ENCODE data around the gene PDZD7.

PDZD7 gene

GRCh38 chr10:100987685-100988049, 43.3 kb downstream of the PDZD7 start:
- no peak for DNase-seq (ENCODE audit: low read depth)
- TF ChIP-seq CTCF (conservative IDR thresholded peaks at IDR 0.05; ENCODE audit: low read depth, low read length), result no peak
- H3K4me3 ChIP-seq (ENCODE audit: low read length), result peak overlapping the region; percentile 93

- TF ChIP-seq CTCF (conservative IDR thresholded peaks at IDR 0.05; ENCODE audit: low read depth, low read length), result no peak
- peak within 1 kb of the TSS; percentile 93 for H3K4me3 ChIP-seq (ENCODE audit: low read length)
- peak; percentile 36 for DNase-seq (ENCODE audit: low read depth)
Observed at GRCh38 chr10:100986952-100987684, 43.8 kb downstream of the PDZD7 start, which contains the start of the genes MRPL43 and TWNK. MRPL43 (minus strand) TSS chr10:100987497; CDS start chr10:100987443, 54 bp downstream. TWNK (plus strand) TSS chr10:100987543; CDS start chr10:100988211, 668 bp downstream.

- peak overlapping the region; percentile 93 for H3K4me3 ChIP-seq (ENCODE audit: low read length)
- TF ChIP-seq CTCF (conservative IDR thresholded peaks at IDR 0.05; ENCODE audit: low read depth, low read length), result no peak
- no peak for DNase-seq (ENCODE audit: low read depth)
Observed at GRCh38 chr10:100986623-100986951, 44.3 kb downstream of the PDZD7 start.

- DNase-seq (ENCODE audit: low read depth), result no peak
- H3K4me3 ChIP-seq (ENCODE audit: low read length), result no peak overlapping the region
- no peak for TF ChIP-seq CTCF (conservative IDR thresholded peaks at IDR 0.05; ENCODE audit: low read depth, low read length)
Observed at GRCh38 chr10:100985336-100985735, 45.6 kb downstream of the PDZD7 start.

GRCh38 chr10:100984672-100985177, 46.2 kb downstream of the PDZD7 start:
- no peak overlapping the region for H3K4me3 ChIP-seq (ENCODE audit: low read length)
- no peak for TF ChIP-seq CTCF (conservative IDR thresholded peaks at IDR 0.05; ENCODE audit: low read depth, low read length)
- no peak for DNase-seq (ENCODE audit: low read depth)

GRCh38 chr10:100983868-100984671, 46.9 kb downstream of the PDZD7 start:
- H3K4me3 ChIP-seq (ENCODE audit: low read length), result no peak overlapping the region
- no peak for DNase-seq (ENCODE audit: low read depth)
- no peak for TF ChIP-seq CTCF (conservative IDR thresholded peaks at IDR 0.05; ENCODE audit: low read depth, low read length)
